HG03060 (cell line): Measurements from ENCODE around the gene VPS33A.
"Not testable (repeated sequence)": the region's sequence is repeated elsewhere in the genome, so short reads cannot be mapped to it uniquely, and the experiment has no call there.

Experiments
- ATAC-seq: cut with Tn5 transposase; IDR thresholded peaks from one replicate; pipeline ENCODE4 v1.9.1; 2021; ENCODE audit warnings: low read depth, moderate number of reproducible peaks; ENCODE audit not compliant: unreplicated experiment

The VPS33A gene

GRCh38 chr12:122258939-122259338 is 7.4 kb downstream of the VPS33A start:
- not testable (repeated sequence) for ATAC-seq

GRCh38 chr12:122258462-122258861 is 7.8 kb downstream of the VPS33A start:
- not testable (repeated sequence) for ATAC-seq

- no peak for ATAC-seq
Observed at GRCh38 chr12:122250536-122250935, 15.8 kb downstream of the VPS33A start.

GRCh38 chr12:122250047-122250446 is 16.2 kb downstream of the VPS33A start:
- ATAC-seq: no peak

- no peak for ATAC-seq
Observed at GRCh38 chr12:122245553-122245952, 20.7 kb downstream of the VPS33A start.

- no peak for ATAC-seq
Observed at GRCh38 chr12:122244565-122245371, 21.5 kb downstream of the VPS33A start.

GRCh38 chr12:122243965-122244364 is 22.3 kb downstream of the VPS33A start:
- ATAC-seq: no peak

DNA sequence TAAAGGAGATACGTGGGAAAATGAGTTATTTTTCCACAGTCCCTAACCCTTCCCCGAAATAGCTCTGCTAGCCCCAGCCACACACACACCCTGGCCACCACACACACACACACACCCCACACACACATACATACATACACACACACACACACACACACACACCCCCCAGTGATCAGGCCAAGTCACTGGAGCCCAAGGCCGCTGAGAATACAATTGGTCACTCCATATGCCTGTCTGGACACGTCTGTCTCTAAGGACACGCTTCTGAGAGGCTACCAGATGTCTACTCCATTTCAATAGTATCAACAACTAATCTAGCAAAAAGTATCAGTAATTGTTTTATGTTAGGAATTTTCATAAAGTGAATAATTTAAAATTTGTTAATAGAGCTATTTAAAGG is 27.4 kb downstream of the VPS33A start:
- ATAC-seq: no peak

GRCh38 chr12:122235741-122236140 is 30.6 kb downstream of the VPS33A start:
- no peak for ATAC-seq

GRCh38 chr12:122232691-122233090 is 33.6 kb downstream of the VPS33A start:
- ATAC-seq: no peak

DNA sequence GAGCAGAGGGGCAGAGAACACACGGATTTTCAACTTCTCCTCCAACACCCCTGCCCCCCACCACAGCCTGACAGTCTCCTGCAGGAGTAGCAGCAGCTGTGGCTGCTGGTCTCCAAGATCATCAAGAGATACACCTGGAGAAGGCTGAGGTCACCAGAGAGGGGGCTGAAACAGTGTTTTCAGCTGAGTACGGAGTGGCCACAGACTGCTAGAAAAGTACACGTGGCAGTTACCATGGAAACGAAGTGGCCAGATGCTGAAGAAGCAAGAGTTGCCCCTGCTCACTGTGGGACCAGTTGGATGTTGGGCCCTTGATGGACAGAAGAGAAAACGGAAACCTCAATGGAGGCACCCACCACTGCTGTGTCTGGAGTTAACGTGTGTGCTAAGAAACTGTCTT is 35.5 kb downstream of the VPS33A start:
- ATAC-seq: no peak

DNA sequence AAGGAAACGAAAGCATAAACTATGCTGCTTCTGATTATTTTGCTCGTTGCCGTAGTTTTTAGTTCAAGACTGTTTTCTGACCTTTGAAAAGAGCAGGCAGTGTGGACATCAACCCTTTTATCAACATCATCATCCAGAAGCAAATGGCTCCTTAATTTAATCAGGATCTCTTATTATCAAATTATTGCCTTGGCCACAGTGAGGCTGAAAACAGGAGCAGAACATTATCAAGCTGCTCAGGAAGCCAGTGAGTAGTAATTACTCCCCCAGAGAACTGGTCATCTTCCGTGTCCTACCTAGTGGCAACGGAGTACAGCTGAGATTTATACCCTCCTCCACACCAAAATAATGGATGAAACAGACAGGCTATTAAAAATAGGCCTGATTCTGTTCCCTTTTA is 38.2 kb downstream of the VPS33A start:
- ATAC-seq: no peak

DNA sequence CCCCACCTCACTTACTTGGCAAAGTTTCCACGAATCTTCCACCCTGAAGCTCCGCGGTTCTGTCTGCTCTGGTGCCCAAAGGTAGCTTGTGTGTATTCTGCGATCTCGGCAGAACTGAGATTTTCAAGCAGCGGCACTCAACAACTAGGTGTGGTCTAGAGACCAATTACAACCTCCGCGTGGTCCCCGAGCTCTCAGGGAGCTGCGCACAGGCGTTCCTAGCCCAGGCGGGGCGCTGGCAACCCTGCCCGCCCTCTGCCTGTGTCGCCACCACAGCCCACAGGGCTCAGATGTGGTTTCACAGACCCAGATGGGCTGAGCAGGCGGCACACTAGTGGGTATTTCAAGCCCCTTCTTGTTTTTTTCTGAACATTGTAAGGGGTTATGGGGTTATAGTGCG is 39.0 kb downstream of the VPS33A start:
- no peak for ATAC-seq

DNA sequence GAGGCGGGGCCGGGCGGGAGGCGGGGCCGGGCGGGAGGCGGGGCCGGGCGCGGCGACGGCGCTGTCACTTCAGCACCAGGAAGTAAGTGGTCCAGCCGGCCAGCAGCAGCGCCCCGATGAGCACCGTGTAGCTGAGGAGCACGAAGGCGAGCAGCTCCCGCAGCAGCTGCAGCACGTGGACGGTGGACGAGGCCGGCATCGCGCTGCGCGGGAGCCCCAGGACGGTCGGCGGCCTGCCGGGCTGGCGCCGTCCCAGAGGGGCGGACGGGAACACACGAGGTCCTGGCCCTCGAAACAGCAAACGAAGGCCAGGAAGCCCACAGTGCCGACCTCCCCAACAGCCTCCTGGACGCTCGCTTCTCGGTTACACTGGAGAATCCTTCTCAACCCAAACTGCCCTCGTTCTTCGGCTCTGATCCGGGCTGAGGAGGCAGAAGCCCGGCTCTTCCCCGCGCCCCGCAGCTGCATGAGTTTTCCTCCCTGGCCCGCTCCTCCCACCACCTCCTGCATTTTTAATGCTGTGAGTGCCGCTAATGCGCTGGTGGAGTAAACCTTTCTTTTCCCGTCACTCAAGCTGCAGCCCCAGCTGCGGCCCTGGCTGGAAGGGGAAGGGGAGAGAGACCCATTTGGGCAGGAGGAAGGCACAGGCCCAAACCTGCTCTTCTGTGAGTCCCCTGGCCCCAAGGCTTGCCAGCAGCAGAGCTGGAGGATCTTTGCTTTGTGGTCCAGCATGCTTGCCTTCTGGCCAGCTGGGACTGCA is 39.7 kb downstream of the VPS33A start:
- no peak for ATAC-seq

DNA sequence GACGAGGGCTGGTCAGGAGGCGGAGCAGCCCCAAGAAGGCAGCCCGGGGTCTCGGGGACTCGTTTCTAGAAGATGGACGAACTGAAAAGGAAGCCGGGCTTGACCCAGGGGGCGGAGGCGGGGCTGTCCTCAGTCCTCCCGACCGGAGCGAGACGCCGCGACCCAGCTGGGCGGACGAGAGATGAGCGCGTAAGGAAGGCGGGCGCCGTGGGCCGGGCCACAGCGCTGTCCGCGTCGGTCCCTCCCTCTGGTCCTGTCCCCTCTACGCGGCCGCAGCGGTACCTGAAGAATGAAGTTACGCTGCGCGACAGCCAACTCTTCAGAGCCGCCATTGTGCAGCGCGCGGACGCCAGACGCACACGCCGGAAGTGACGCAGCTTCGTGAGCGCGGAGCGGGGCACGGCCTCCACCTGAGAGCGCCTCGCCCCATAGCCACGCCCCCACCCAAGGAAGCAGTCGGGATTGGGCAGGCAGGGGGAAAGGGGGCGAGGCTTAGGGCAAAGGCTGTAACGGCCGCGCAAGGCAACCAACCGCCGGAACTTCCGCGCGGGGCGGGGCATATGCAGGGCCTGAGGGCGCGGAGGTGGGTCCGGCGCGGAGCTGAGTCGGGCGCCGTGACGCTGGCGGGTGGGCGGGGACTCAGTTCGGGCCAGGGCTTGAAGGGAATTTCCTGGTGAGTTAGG is 40.5 kb downstream of the VPS33A start, which contains the start of gene DIABLO:
Gene DIABLO (minus strand): TSS at position 370 of the 683 bp plus-strand sequence. CDS start 38 bp downstream, at position 332.
- peak; percentile 86 for ATAC-seq

- no peak for ATAC-seq
Observed at GRCh38 chr12:122216445-122216844, 49.8 kb downstream of the VPS33A start.

- ATAC-seq: no peak
Observed at GRCh38 chr12:122215771-122216170, 50.5 kb downstream of the VPS33A start.

- no peak for ATAC-seq
Observed at GRCh38 chr12:122208073-122208820, 58.0 kb downstream of the VPS33A start.

- ATAC-seq: no peak
Observed at GRCh38 chr12:122207391-122207790, 58.9 kb downstream of the VPS33A start.

- no peak for ATAC-seq
Observed at GRCh38 chr12:122206976-122207375, 59.3 kb downstream of the VPS33A start.
